ENCODE data around the gene TRIO. TPM values are rescaled to one million over a fixed set of nuclear protein-coding genes. Genes with fewer than 3 reads are reported as not detected.

Gene TRIO
- total and polyA plus RNA-seq, 10 of the 15 experiments (the other 5 are each of a cell fraction or from before 2014, with no cell fraction given): 5.1 to 96.4 (median 44.6) TPM

DNA sequence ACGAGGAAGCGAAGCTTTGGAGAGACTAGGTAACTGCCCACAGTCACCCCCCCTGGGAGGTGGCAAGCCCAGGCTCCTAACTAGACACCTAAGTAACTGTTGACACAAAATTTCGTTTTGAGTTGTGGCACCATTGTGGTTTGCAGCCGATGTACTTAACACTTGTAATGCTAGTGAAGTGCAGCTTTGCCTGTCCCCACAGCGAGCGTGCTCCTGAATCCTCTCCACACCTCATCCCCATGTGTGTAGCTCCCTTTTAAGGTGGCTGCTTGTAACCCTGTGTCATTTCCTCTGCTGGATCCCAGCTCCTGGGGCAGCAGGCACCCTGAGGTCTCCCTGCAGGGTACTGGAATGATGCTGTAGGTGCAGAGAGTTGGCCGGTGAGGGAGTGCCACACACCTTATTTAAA lies 114.9 kb downstream of the TRIO start (continued):
- TF ChIP-seq, protein P1, sequence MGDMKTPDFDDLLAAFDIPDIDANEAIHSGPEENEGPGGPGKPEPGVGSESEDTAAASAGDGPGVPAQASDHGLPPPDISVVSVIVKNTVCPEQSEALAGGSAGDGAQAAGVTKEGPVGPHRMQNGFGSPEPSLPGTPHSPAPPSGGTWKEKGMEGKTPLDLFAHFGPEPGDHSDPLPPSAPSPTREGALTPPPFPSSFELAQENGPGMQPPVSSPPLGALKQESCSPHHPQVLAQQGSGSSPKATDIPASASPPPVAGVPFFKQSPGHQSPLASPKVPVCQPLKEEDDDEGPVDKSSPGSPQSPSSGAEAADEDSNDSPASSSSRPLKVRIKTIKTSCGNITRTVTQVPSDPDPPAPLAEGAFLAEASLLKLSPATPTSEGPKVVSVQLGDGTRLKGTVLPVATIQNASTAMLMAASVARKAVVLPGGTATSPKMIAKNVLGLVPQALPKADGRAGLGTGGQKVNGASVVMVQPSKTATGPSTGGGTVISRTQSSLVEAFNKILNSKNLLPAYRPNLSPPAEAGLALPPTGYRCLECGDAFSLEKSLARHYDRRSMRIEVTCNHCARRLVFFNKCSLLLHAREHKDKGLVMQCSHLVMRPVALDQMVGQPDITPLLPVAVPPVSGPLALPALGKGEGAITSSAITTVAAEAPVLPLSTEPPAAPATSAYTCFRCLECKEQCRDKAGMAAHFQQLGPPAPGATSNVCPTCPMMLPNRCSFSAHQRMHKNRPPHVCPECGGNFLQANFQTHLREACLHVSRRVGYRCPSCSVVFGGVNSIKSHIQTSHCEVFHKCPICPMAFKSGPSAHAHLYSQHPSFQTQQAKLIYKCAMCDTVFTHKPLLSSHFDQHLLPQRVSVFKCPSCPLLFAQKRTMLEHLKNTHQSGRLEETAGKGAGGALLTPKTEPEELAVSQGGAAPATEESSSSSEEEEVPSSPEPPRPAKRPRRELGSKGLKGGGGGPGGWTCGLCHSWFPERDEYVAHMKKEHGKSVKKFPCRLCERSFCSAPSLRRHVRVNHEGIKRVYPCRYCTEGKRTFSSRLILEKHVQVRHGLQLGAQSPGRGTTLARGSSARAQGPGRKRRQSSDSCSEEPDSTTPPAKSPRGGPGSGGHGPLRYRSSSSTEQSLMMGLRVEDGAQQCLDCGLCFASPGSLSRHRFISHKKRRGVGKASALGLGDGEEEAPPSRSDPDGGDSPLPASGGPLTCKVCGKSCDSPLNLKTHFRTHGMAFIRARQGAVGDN (IDR thresholded peaks at IDR 0.05): peak; percentile 25; the same call in 1 of the 2 replicates
- TF ChIP-seq, protein P2, sequence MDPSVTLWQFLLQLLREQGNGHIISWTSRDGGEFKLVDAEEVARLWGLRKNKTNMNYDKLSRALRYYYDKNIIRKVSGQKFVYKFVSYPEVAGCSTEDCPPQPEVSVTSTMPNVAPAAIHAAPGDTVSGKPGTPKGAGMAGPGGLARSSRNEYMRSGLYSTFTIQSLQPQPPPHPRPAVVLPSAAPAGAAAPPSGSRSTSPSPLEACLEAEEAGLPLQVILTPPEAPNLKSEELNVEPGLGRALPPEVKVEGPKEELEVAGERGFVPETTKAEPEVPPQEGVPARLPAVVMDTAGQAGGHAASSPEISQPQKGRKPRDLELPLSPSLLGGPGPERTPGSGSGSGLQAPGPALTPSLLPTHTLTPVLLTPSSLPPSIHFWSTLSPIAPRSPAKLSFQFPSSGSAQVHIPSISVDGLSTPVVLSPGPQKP (IDR thresholded peaks at IDR 0.05; ENCODE audit: low read depth, low read length): no peak
- TF ChIP-seq MEF2A (IDR thresholded peaks at IDR 0.05; ENCODE audit: insufficient read depth, low read depth, low read length) (no peak), ESRRA (IDR thresholded peaks at IDR 0.05; ENCODE audit: low read length) (no peak), CREB1 (IDR thresholded peaks at IDR 0.05; ENCODE audit: low read depth) (no peak), EED (IDR thresholded peaks at IDR 0.05; ENCODE audit: low read depth) (peak; percentile 23; the same call in 1 of the 2 replicates), RELA (IDR thresholded peaks at IDR 0.05; ENCODE audit: borderline replicate concordance, partially characterized antibody) (no peak), TAF1 (IDR thresholded peaks at IDR 0.05; ENCODE audit: borderline replicate concordance, low read depth, low read length) (no peak), NFYB (IDR thresholded peaks at IDR 0.05; ENCODE audit: insufficient read depth, low read depth, low read length) (no peak), SMARCA5 (IDR thresholded peaks at IDR 0.05) (peak; percentile 75; the same call in 1 of the 2 replicates), ZNF207 (IDR thresholded peaks at IDR 0.05; ENCODE audit: borderline replicate concordance) (peak; percentile 33; the same call in 1 of the 2 replicates), POLR2AphosphoS2 (IDR thresholded peaks at IDR 0.05; ENCODE audit: low read depth, low read length) (no peak), ZNF274 (IDR thresholded peaks at IDR 0.05; ENCODE audit: insufficient read depth, insufficient read length) (no peak), SREBF1 (IDR thresholded peaks at IDR 0.05; ENCODE audit: low read length) (no peak), STAT1 (conservative IDR thresholded peaks at IDR 0.05) (no peak), GATAD2B (conservative IDR thresholded peaks at IDR 0.05; ENCODE audit: low read depth) (peak; percentile 65), CEBPB (IDR thresholded peaks at IDR 0.05; ENCODE audit: borderline replicate concordance in 1 of 2, low read depth in 2 of 2, low read length in 2 of 2) (no peak), RAD51 (IDR thresholded peaks at IDR 0.05) (0 out of 2 replicates have a peak, but pooled peaks have one; percentile 14), ZNF217 (IDR thresholded peaks at IDR 0.05) (peak; percentile 73; the same call in 1 of the 2 replicates), IKZF1 (conservative IDR thresholded peaks at IDR 0.05) (peak; percentile 65; the same call in 1 of the 2 replicates)
- TF ChIP-seq, protein P3, sequence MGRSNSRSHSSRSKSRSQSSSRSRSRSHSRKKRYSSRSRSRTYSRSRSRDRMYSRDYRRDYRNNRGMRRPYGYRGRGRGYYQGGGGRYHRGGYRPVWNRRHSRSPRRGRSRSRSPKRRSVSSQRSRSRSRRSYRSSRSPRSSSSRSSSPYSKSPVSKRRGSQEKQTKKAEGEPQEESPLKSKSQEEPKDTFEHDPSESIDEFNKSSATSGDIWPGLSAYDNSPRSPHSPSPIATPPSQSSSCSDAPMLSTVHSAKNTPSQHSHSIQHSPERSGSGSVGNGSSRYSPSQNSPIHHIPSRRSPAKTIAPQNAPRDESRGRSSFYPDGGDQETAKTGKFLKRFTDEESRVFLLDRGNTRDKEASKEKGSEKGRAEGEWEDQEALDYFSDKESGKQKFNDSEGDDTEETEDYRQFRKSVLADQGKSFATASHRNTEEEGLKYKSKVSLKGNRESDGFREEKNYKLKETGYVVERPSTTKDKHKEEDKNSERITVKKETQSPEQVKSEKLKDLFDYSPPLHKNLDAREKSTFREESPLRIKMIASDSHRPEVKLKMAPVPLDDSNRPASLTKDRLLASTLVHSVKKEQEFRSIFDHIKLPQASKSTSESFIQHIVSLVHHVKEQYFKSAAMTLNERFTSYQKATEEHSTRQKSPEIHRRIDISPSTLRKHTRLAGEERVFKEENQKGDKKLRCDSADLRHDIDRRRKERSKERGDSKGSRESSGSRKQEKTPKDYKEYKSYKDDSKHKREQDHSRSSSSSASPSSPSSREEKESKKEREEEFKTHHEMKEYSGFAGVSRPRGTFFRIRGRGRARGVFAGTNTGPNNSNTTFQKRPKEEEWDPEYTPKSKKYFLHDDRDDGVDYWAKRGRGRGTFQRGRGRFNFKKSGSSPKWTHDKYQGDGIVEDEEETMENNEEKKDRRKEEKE (IDR thresholded peaks at IDR 0.05): no peak
- TF ChIP-seq, protein P4, sequence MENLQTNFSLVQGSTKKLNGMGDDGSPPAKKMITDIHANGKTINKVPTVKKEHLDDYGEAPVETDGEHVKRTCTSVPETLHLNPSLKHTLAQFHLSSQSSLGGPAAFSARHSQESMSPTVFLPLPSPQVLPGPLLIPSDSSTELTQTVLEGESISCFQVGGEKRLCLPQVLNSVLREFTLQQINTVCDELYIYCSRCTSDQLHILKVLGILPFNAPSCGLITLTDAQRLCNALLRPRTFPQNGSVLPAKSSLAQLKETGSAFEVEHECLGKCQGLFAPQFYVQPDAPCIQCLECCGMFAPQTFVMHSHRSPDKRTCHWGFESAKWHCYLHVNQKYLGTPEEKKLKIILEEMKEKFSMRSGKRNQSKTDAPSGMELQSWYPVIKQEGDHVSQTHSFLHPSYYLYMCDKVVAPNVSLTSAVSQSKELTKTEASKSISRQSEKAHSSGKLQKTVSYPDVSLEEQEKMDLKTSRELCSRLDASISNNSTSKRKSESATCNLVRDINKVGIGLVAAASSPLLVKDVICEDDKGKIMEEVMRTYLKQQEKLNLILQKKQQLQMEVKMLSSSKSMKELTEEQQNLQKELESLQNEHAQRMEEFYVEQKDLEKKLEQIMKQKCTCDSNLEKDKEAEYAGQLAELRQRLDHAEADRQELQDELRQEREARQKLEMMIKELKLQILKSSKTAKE (IDR thresholded peaks at IDR 0.05; ENCODE audit: low read depth, poor library complexity, severe bottlenecking): peak; percentile 70
